Measurements from ENCODE around the gene B3GAT1.

- TF ChIP-seq REST (IDR thresholded peaks at IDR 0.05; ENCODE audit: unreplicated experiment), result no peak
- no peak for TF ChIP-seq CTCF (conservative IDR thresholded peaks at IDR 0.05; ENCODE audit: low read depth in 2 of 2)
- TF ChIP-seq EZH2 (IDR thresholded peaks at IDR 0.05; ENCODE audit: low read depth, unreplicated experiment), result no peak
- TF ChIP-seq EZH2phosphoT487 (IDR thresholded peaks at IDR 0.05; ENCODE audit: unreplicated experiment), result no peak
- TF ChIP-seq ETS1 (IDR thresholded peaks at IDR 0.05), result no peak
- no peak for TF ChIP-seq POLR2AphosphoS5 (IDR thresholded peaks at IDR 0.05; ENCODE audit: low read depth)
- no peak for TF ChIP-seq JUNB (IDR thresholded peaks at IDR 0.05; ENCODE audit: unreplicated experiment)
- no peak for TF ChIP-seq ZNF462 (CRISPR knock-in tag; IDR thresholded peaks at IDR 0.05)
- TF ChIP-seq ZNF114 (CRISPR knock-in tag; IDR thresholded peaks at IDR 0.05), result no peak
These were observed 17.7 kb downstream of the B3GAT1 start for GRCh38 chr11:134394311-134394710.
